ENCODE data around the gene TGFBR3. TPM values are rescaled to one million over a fixed set of nuclear protein-coding genes. Genes with fewer than 3 reads are reported as not detected.

TGFBR3 gene
- total RNA-seq, 1 donor, result 32.2 TPM

GRCh38 chr1:91776068-91776794 is 109.7 kb downstream of the TGFBR3 start:
- Histone ChIP-seq H4K20me1 (ENCODE audit: insufficient read depth, low read length) (no peaks in the 10 kb centered on the region), H3K4me3 (ENCODE audit: insufficient read depth, low read length) (no peak overlapping the region), H3K27ac (ENCODE audit: low read depth, low read length) (no peak overlapping the region), H3K36me3 (ENCODE audit: insufficient read depth, low read length) (no peaks in the 10 kb centered on the region), H3K79me2 (ENCODE audit: insufficient read depth, low read length) (peaks cover 5% of the 10 kb centered on the region), H3K4me1 (ENCODE audit: insufficient read depth, low read length) (peaks cover 6% of the 10 kb centered on the region), H3K27me3 (ENCODE audit: insufficient read depth, low read length) (no peaks in the 10 kb centered on the region), H3K9me3 (ENCODE audit: low read depth, low read length) (no peaks in the 10 kb centered on the region), H3K4me2 (ENCODE audit: insufficient read depth, low read length) (no peak overlapping the region), H2AFZ (ENCODE audit: low read length) (no peak overlapping the region)
- no peak for TF ChIP-seq CTCF (IDR thresholded peaks at IDR 0.05; ENCODE audit: extremely low read depth, low read depth, low read length)
- no peak for DNase-seq (ENCODE audit: insufficient read length, low spot score, missing footprints)

GRCh38 chr1:91775227-91775626 is 110.7 kb downstream of the TGFBR3 start:
- Histone ChIP-seq H3K36me3 (ENCODE audit: insufficient read depth, low read length) (no peaks in the 10 kb centered on the region), H2AFZ (ENCODE audit: low read length) (no peak overlapping the region), H3K79me2 (ENCODE audit: insufficient read depth, low read length) (peaks cover 5% of the 10 kb centered on the region), H3K4me2 (ENCODE audit: insufficient read depth, low read length) (no peak overlapping the region), H4K20me1 (ENCODE audit: insufficient read depth, low read length) (no peaks in the 10 kb centered on the region), H3K4me1 (ENCODE audit: insufficient read depth, low read length) (no peaks in the 10 kb centered on the region), H3K4me3 (ENCODE audit: insufficient read depth, low read length) (no peak overlapping the region), H3K9me3 (ENCODE audit: low read depth, low read length) (no peaks in the 10 kb centered on the region), H3K27ac (ENCODE audit: low read depth, low read length) (no peak overlapping the region), H3K27me3 (ENCODE audit: insufficient read depth, low read length) (no peaks in the 10 kb centered on the region)
- TF ChIP-seq CTCF (IDR thresholded peaks at IDR 0.05; ENCODE audit: extremely low read depth, low read depth, low read length), result no peak
- no peak for DNase-seq (ENCODE audit: insufficient read length, low spot score, missing footprints)

GRCh38 chr1:91774520-91775203 is 111.3 kb downstream of the TGFBR3 start:
- Histone ChIP-seq H3K9me3 (ENCODE audit: low read depth, low read length) (no peaks in the 10 kb centered on the region), H3K4me1 (ENCODE audit: insufficient read depth, low read length) (peaks cover 4% of the 10 kb centered on the region), H4K20me1 (ENCODE audit: insufficient read depth, low read length) (no peaks in the 10 kb centered on the region), H3K36me3 (ENCODE audit: insufficient read depth, low read length) (no peaks in the 10 kb centered on the region), H3K4me2 (ENCODE audit: insufficient read depth, low read length) (no peak overlapping the region), H2AFZ (ENCODE audit: low read length) (no peak overlapping the region), H3K27ac (ENCODE audit: low read depth, low read length) (peak overlapping the region; percentile 40), H3K4me3 (ENCODE audit: insufficient read depth, low read length) (no peak overlapping the region), H3K27me3 (ENCODE audit: insufficient read depth, low read length) (no peaks in the 10 kb centered on the region), H3K79me2 (ENCODE audit: insufficient read depth, low read length) (peaks cover 5% of the 10 kb centered on the region)
- peak; percentile 84 for DNase-seq (ENCODE audit: insufficient read length, low spot score, missing footprints)
- no peak for TF ChIP-seq CTCF (IDR thresholded peaks at IDR 0.05; ENCODE audit: extremely low read depth, low read depth, low read length)

GRCh38 chr1:91771717-91772116 is 114.2 kb downstream of the TGFBR3 start:
- no peak overlapping the region for H2AFZ ChIP-seq (ENCODE audit: low read length)
- no peaks in the 10 kb centered on the region for H4K20me1 ChIP-seq (ENCODE audit: insufficient read depth, low read length)
- H3K4me2 ChIP-seq (ENCODE audit: insufficient read depth, low read length), result no peak overlapping the region
- H3K79me2 ChIP-seq (ENCODE audit: insufficient read depth, low read length), result peaks cover 5% of the 10 kb centered on the region
- H3K27me3 ChIP-seq (ENCODE audit: insufficient read depth, low read length), result no peaks in the 10 kb centered on the region
- H3K9me3 ChIP-seq (ENCODE audit: low read depth, low read length), result no peaks in the 10 kb centered on the region
- H3K4me3 ChIP-seq (ENCODE audit: insufficient read depth, low read length), result no peak overlapping the region
- H3K27ac ChIP-seq (ENCODE audit: low read depth, low read length), result no peak overlapping the region
- no peak for TF ChIP-seq CTCF (IDR thresholded peaks at IDR 0.05; ENCODE audit: extremely low read depth, low read depth, low read length)
- peaks cover 13% of the 10 kb centered on the region for H3K4me1 ChIP-seq (ENCODE audit: insufficient read depth, low read length)
- no peaks in the 10 kb centered on the region for H3K36me3 ChIP-seq (ENCODE audit: insufficient read depth, low read length)
- no peak for DNase-seq (ENCODE audit: insufficient read length, low spot score, missing footprints)
